ENCODE measurements around the gene CMIP.

The CMIP gene

GRCh38 chr16:81703177-81704155 is 258.9 kb downstream of the CMIP start:
- DNase-seq (ENCODE audit: low spot score), result peak; percentile 29

GRCh38 chr16:81705261-81705660 is 260.7 kb downstream of the CMIP start:
- no peak for DNase-seq (ENCODE audit: low spot score)

GRCh38 chr16:81706327-81707295 is 262.0 kb downstream of the CMIP start:
- DNase-seq (ENCODE audit: low spot score), result no peak

- DNase-seq (ENCODE audit: low spot score), result no peak
Measured at GRCh38 chr16:81707411-81708265, 263.0 kb downstream of the CMIP start.

GRCh38 chr16:81708266-81709015 is 263.8 kb downstream of the CMIP start:
- no peak for DNase-seq (ENCODE audit: low spot score)

- DNase-seq (ENCODE audit: low spot score), result no peak
Measured at GRCh38 chr16:81709016-81709900, 264.6 kb downstream of the CMIP start.

GRCh38 chr16:81710044-81710443 is 265.4 kb downstream of the CMIP start:
- no peak for DNase-seq (ENCODE audit: low spot score)

GRCh38 chr16:81710596-81710995 is 266.0 kb downstream of the CMIP start:
- DNase-seq (ENCODE audit: low spot score), result no peak

- no peak for DNase-seq (ENCODE audit: low spot score)
Measured at GRCh38 chr16:81711657-81712319, 267.2 kb downstream of the CMIP start.

- DNase-seq (ENCODE audit: low spot score), result no peak
Measured at GRCh38 chr16:81712681-81713080, 268.1 kb downstream of the CMIP start.

- DNase-seq (ENCODE audit: low spot score), result no peak
Measured at GRCh38 chr16:81713295-81713772, 268.7 kb downstream of the CMIP start.

- DNase-seq (ENCODE audit: low spot score), result no peak
Measured at GRCh38 chr16:81713796-81714195, 269.2 kb downstream of the CMIP start.

- no peak for DNase-seq (ENCODE audit: low spot score)
Measured at GRCh38 chr16:81714583-81714982, 270.0 kb downstream of the CMIP start.

- peak; percentile 53 for DNase-seq (ENCODE audit: low spot score)
Measured at GRCh38 chr16:81715358-81716196, 271.0 kb downstream of the CMIP start.

GRCh38 chr16:81716478-81717225 is 272.0 kb downstream of the CMIP start:
- peak; percentile 30 for DNase-seq (ENCODE audit: low spot score)

GRCh38 chr16:81717662-81718189 is 273.1 kb downstream of the CMIP start:
- DNase-seq (ENCODE audit: low spot score), result no peak

- DNase-seq (ENCODE audit: low spot score), result no peak
Measured at GRCh38 chr16:81718637-81719036, 274.0 kb downstream of the CMIP start.

All from NAMALWA (cell line).